ENCODE measurements around the gene FAM156A.
"Not testable (repeated sequence)": the region's sequence is repeated elsewhere in the genome, so short reads cannot be mapped to it uniquely, and the experiment has no call there.

- not testable (repeated sequence) for TF ChIP-seq EP300, CTCF (IDR thresholded peaks at IDR 0.05)
These were observed 52.8 kb downstream of the FAM156A start for GRCh38 chrX:52905531-52905930.

Data from tibial nerve (tissue), 4 donors.